HEK293 (cell line): ENCODE measurements around the gene ANO7.
A peak's percentile ranks its signal among the peaks of the same experiment; 100 is the strongest.

Source experiments
- CTCF ChIA-PET: fragments of 350-600 bp; formaldehyde crosslinking; extraction: SDS; loops from one replicate; lab custom pipeline; 2021; ENCODE audit warnings: antibody characterized with exemption; lab: Yijun Ruan, JAX
- POLR2A ChIA-PET: fragments of 300-600 bp; formaldehyde crosslinking; extraction: SDS; loops from one replicate; lab custom pipeline; 2020; ENCODE audit warnings: antibody characterized with exemption, inconsistent platforms; lab: Yijun Ruan, JAX
- H3K27ac ChIP-seq: fragments of 200-500 bp; sonication (Bioruptor generic); 2 replicates; pipeline ENCODE4 v1.5.1; 2014; ENCODE audit warnings: low read depth, low read length, control low read depth, inconsistent platforms; ENCODE audit errors: extremely low read depth
- H3K36me3 ChIP-seq, 2 experiments: fragments of 200-500 bp in 1 of 2; sonication (Bioruptor generic) in 1 of 2; 1 replicate in 1 of 2; 2 replicates in 1 of 2; pipeline ENCODE4 v1.5.1; 2014 to 2017; ENCODE audit warnings: inconsistent platforms in 2 of 2, low read length in 2 of 2; ENCODE audit not compliant: control insufficient read depth in 2 of 2, insufficient read depth in 1 of 2
- H3K4me1 ChIP-seq: fragments of 200-500 bp; sonication (Bioruptor generic); 2 replicates; pipeline ENCODE4 v1.5.1; 2014; ENCODE audit warnings: mild to moderate bottlenecking, low read length, inconsistent platforms; ENCODE audit not compliant: control insufficient read depth, insufficient read depth
- H3K4me3 ChIP-seq: 2 replicates; pipeline ENCODE4 v1.5.1; 2011; ENCODE audit warnings: low read depth, mild to moderate bottlenecking, control low read depth, low read length, moderate library complexity
- H3K9me3 ChIP-seq: fragments of 200-500 bp; sonication (Bioruptor generic); 2 replicates; pipeline ENCODE4 v1.5.1; 2014; ENCODE audit warnings: low read depth, low read length, inconsistent platforms; ENCODE audit not compliant: control insufficient read depth, insufficient read depth
- BCL11B ChIP-seq: fragments of 450-650 bp; formaldehyde crosslinking; IDR thresholded peaks from 2 replicates; pipeline ENCODE4 v1.5.1; 2016; ENCODE audit warnings: low read depth, missing biosample characterization, missing genetic modification characterization
- KLF1 ChIP-seq: fragments of 450-650 bp; formaldehyde crosslinking; IDR thresholded peaks from 2 replicates; pipeline ENCODE4 v1.5.1; 2016; ENCODE audit warnings: missing biosample characterization, missing genetic modification characterization
- KLF7 ChIP-seq: fragments of 450-650 bp; formaldehyde crosslinking; IDR thresholded peaks from 2 replicates; pipeline ENCODE4 v1.5.1; 2016; ENCODE audit warnings: missing biosample characterization, missing genetic modification characterization, borderline replicate concordance
- ZBTB17 ChIP-seq: fragments of 450-650 bp; formaldehyde crosslinking; IDR thresholded peaks from 2 replicates; pipeline ENCODE4 v1.5.1; 2016; ENCODE audit warnings: missing biosample characterization, missing genetic modification characterization
- ZIC2 ChIP-seq: fragments of 450-650 bp; formaldehyde crosslinking; IDR thresholded peaks from 2 replicates; pipeline ENCODE4 v1.5.1; 2016; ENCODE audit warnings: missing biosample characterization, missing genetic modification characterization
- ZNF133 ChIP-seq: fragments of 450-650 bp; formaldehyde crosslinking; IDR thresholded peaks from 2 replicates; pipeline ENCODE4 v1.5.1; 2016; ENCODE audit warnings: missing biosample characterization, missing genetic modification characterization
- ZNF157 ChIP-seq: fragments of 450-650 bp; formaldehyde crosslinking; IDR thresholded peaks from 2 replicates; pipeline ENCODE4 v1.5.1; 2016; ENCODE audit warnings: missing biosample characterization, missing genetic modification characterization
- ZNF266 ChIP-seq: fragments of 450-650 bp; formaldehyde crosslinking; IDR thresholded peaks from 2 replicates; pipeline ENCODE4 v1.5.1; 2016; ENCODE audit warnings: missing biosample characterization, missing genetic modification characterization, low read depth
- ZNF324 ChIP-seq: fragments of 450-650 bp; formaldehyde crosslinking; IDR thresholded peaks from 2 replicates; pipeline ENCODE4 v1.5.1; 2016; ENCODE audit warnings: missing biosample characterization, missing genetic modification characterization
- ZNF37A ChIP-seq: fragments of 450-650 bp; IDR thresholded peaks from 2 replicates; pipeline ENCODE4 v1.5.1; 2018; ENCODE audit warnings: missing biosample characterization, missing genetic modification characterization
- ZNF521 ChIP-seq: fragments of 450-650 bp; formaldehyde crosslinking; IDR thresholded peaks from 2 replicates; pipeline ENCODE4 v1.5.1; 2017; ENCODE audit warnings: missing biosample characterization, mild to moderate bottlenecking, missing genetic modification characterization
- ZNF548 ChIP-seq: fragments of 450-650 bp; formaldehyde crosslinking; IDR thresholded peaks from 2 replicates; pipeline ENCODE4 v1.5.1; 2016; ENCODE audit warnings: missing biosample characterization, missing genetic modification characterization
- ZNF561 ChIP-seq: fragments of 450-650 bp; IDR thresholded peaks from 2 replicates; pipeline ENCODE4 v1.5.1; 2018; ENCODE audit warnings: missing biosample characterization, missing genetic modification characterization, borderline replicate concordance
- ZNF624 ChIP-seq: fragments of 450-650 bp; formaldehyde crosslinking; IDR thresholded peaks from 2 replicates; pipeline ENCODE4 v1.5.1; 2017; ENCODE audit warnings: missing biosample characterization, missing genetic modification characterization
- ZNF664 ChIP-seq: fragments of 450-650 bp; formaldehyde crosslinking; IDR thresholded peaks from 2 replicates; pipeline ENCODE4 v1.5.1; 2016; ENCODE audit warnings: missing biosample characterization, missing genetic modification characterization
- TF ChIP-seq, protein P1 (sequence below): fragments of 450-650 bp; formaldehyde crosslinking; IDR thresholded peaks from 2 replicates; pipeline ENCODE4 v1.5.1; 2017; ENCODE audit warnings: missing biosample characterization, missing genetic modification characterization
- TF ChIP-seq, protein P2 (sequence below): fragments of 450-650 bp; formaldehyde crosslinking; IDR thresholded peaks from 2 replicates; pipeline ENCODE4 v1.5.1; 2016; ENCODE audit warnings: missing biosample characterization, missing genetic modification characterization
- TF ChIP-seq, protein P3 (sequence below): fragments of 450-650 bp; formaldehyde crosslinking; IDR thresholded peaks from 2 replicates; pipeline ENCODE4 v1.5.1; 2016; ENCODE audit warnings: missing biosample characterization, missing genetic modification characterization, borderline replicate concordance

ANO7 gene

DNA sequence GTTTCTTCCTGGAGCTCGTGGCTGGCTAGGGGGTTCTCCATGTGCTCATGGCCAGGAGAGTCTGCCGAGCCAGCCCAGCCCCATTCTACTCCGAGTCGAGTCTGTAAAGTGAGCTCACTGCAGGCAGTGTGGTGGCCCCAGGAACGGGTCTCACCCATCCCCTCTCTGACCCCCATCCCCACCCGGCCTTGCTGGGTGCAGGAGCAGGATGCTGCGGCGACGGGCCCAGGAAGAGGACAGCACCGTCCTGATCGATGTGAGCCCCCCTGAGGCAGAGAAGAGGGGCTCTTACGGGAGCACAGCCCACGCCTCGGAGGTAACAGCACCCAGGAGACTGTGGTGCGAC lies 1.4 kb downstream of the ANO7 start:
- Histone ChIP-seq H3K36me3 (no peaks in the 10 kb centered on the region), H3K4me1 (no peaks in the 10 kb centered on the region), H3K9me3 (no peaks in the 10 kb centered on the region), H3K27ac (no peak overlapping the region), H3K4me3 (no peak overlapping the region)
- ChIA-PET POLR2A (no interaction called here), CTCF (no interaction called here)
- TF ChIP-seq ZNF521 (tag by site-specific recombination): no peak
- no peak for TF ChIP-seq ZNF37A
- no peak for TF ChIP-seq ZNF266 (tag by site-specific recombination)
- TF ChIP-seq, protein P1, sequence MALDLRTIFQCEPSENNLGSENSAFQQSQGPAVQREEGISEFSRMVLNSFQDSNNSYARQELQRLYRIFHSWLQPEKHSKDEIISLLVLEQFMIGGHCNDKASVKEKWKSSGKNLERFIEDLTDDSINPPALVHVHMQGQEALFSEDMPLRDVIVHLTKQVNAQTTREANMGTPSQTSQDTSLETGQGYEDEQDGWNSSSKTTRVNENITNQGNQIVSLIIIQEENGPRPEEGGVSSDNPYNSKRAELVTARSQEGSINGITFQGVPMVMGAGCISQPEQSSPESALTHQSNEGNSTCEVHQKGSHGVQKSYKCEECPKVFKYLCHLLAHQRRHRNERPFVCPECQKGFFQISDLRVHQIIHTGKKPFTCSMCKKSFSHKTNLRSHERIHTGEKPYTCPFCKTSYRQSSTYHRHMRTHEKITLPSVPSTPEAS (tag by site-specific recombination): no peak
- TF ChIP-seq KLF7 (tag by site-specific recombination): no peak

- CTCF ChIA-PET: no interaction called here
- Histone ChIP-seq H3K4me1 (no peaks in the 10 kb centered on the region), H3K36me3 (no peaks in the 10 kb centered on the region), H3K27ac (no peak overlapping the region), H3K9me3 (no peaks in the 10 kb centered on the region), H3K4me3 (no peak overlapping the region)
- POLR2A ChIA-PET: no interaction called here
- TF ChIP-seq, protein P2, sequence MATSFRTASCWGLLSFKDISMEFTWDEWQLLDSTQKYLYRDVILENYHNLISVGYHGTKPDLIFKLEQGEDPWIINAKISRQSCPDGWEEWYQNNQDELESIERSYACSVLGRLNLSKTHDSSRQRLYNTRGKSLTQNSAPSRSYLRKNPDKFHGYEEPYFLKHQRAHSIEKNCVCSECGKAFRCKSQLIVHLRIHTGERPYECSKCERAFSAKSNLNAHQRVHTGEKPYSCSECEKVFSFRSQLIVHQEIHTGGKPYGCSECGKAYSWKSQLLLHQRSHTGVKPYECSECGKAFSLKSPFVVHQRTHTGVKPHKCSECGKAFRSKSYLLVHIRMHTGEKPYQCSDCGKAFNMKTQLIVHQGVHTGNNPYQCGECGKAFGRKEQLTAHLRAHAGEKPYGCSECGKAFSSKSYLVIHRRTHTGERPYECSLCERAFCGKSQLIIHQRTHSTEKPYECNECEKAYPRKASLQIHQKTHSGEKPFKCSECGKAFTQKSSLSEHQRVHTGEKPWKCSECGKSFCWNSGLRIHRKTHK (tag by site-specific recombination): no peak
- TF ChIP-seq, protein P1 (tag by site-specific recombination): no peak
- no peak for TF ChIP-seq ZBTB17 (tag by site-specific recombination)
- no peak for TF ChIP-seq BCL11B (tag by site-specific recombination)
- TF ChIP-seq ZNF548 (tag by site-specific recombination): no peak
- no peak for TF ChIP-seq ZNF561 (tag by site-specific recombination)
- peak; percentile 31 for TF ChIP-seq ZIC2
- TF ChIP-seq ZNF133 (tag by site-specific recombination): no peak
- TF ChIP-seq, all 188 proteins: peak for 1
Observed at GRCh38 chr2:241190291-241190981, 2.0 kb downstream of the ANO7 start.

GRCh38 chr2:241191081-241191480 lies 2.6 kb downstream of the ANO7 start:
- no peaks in the 10 kb centered on the region for H3K36me3 ChIP-seq
- POLR2A ChIA-PET: no interaction called here
- no peaks in the 10 kb centered on the region for H3K9me3 ChIP-seq
- CTCF ChIA-PET: no interaction called here
- no peak overlapping the region for H3K4me3 ChIP-seq
- no peak overlapping the region for H3K27ac ChIP-seq
- no peaks in the 10 kb centered on the region for H3K4me1 ChIP-seq
- TF ChIP-seq KLF1 (tag by site-specific recombination) (peak; percentile 96), ZNF324 (tag by site-specific recombination) (no peak), ZNF624 (tag by site-specific recombination) (no peak), ZNF157 (tag by site-specific recombination) (no peak), ZNF664 (tag by site-specific recombination) (no peak)
- TF ChIP-seq, protein P3, sequence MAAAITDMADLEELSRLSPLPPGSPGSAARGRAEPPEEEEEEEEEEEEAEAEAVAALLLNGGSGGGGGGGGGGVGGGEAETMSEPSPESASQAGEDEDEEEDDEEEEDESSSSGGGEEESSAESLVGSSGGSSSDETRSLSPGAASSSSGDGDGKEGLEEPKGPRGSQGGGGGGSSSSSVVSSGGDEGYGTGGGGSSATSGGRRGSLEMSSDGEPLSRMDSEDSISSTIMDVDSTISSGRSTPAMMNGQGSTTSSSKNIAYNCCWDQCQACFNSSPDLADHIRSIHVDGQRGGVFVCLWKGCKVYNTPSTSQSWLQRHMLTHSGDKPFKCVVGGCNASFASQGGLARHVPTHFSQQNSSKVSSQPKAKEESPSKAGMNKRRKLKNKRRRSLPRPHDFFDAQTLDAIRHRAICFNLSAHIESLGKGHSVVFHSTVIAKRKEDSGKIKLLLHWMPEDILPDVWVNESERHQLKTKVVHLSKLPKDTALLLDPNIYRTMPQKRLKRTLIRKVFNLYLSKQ (tag by site-specific recombination): no peak
